MCF 10A (cell line): Measurements from ENCODE around the gene ADGRG6. TPM values are rescaled to one million over a fixed set of nuclear protein-coding genes. Genes with fewer than 3 reads are reported as not detected.

ENCODE experiments used
- BruUV-seq: library from RNA; stranded (reverse); fragments of 400-500 nt; replicated peaks from 2 replicates; lab custom pipeline; 2021; lab: Mats Ljungman, UMichigan
- CTCF ChIA-PET: fragments of 300-600 bp; sonication (Branson Sonifier 250); formaldehyde crosslinking; extraction: SDS; loops from one replicate; lab custom pipeline; 2021; ENCODE audit warnings: antibody characterized with exemption, inconsistent platforms; lab: Yijun Ruan, JAX
- POLR2A ChIA-PET: fragments of 300-600, 350-650 bp; sonication (Branson Sonifier 250); formaldehyde crosslinking; extraction: SDS; loops from one replicate; lab custom pipeline; 2020; ENCODE audit warnings: antibody characterized with exemption, inconsistent platforms; lab: Yijun Ruan, JAX
- DNase-seq: peaks from one replicate; pipeline ENCODE4 v3.0.0-alpha.2; 2018; ENCODE audit not compliant: unreplicated experiment
- H3K27ac Mint-ChIP-seq: one replicate; pipeline ENCODE4 v1.8.0; 2022; ENCODE audit warnings: mild to moderate bottlenecking, low read depth, mixed read lengths; ENCODE audit not compliant: unreplicated experiment
- H3K27me3 Mint-ChIP-seq: one replicate; pipeline ENCODE4 v1.8.0; 2022; ENCODE audit warnings: mixed read lengths; ENCODE audit not compliant: insufficient read depth, unreplicated experiment
- H3K36me3 Mint-ChIP-seq: one replicate; pipeline ENCODE4 v1.8.0; 2022; ENCODE audit warnings: mild to moderate bottlenecking, moderate library complexity, mixed read lengths; ENCODE audit not compliant: insufficient read depth, unreplicated experiment
- H3K4me1 Mint-ChIP-seq: one replicate; pipeline ENCODE4 v1.8.0; 2022; ENCODE audit warnings: mixed read lengths; ENCODE audit not compliant: insufficient read depth, unreplicated experiment
- H3K4me3 Mint-ChIP-seq: one replicate; pipeline ENCODE4 v1.8.0; 2022; ENCODE audit warnings: mild to moderate bottlenecking, moderate library complexity, mixed read lengths; ENCODE audit not compliant: unreplicated experiment
- H3K9me3 Mint-ChIP-seq: one replicate; pipeline ENCODE4 v1.8.0; 2022; ENCODE audit warnings: mixed read lengths; ENCODE audit not compliant: unreplicated experiment
- intact Hi-C: fragments of 100-400 bp; cut with micrococcal nuclease; formaldehyde crosslinking; loops from 2 replicates; pipeline ENCODE4 v1.14.1; 2022
- total RNA-seq: library from RNA; stranded (reverse); gene quantifications from 2 replicates; pipeline ENCODE4 v1.2.3, GENCODE V29; 2022
- TF ChIP-seq, protein P1 (sequence below): fragments of 200-600 bp; IDR thresholded peaks from one replicate; pipeline ENCODE4 v1.8.0; 2022; ENCODE audit warnings: antibody characterized with exemption, mild to moderate bottlenecking; ENCODE audit not compliant: unreplicated experiment

Gene ADGRG6
- total RNA-seq, 1 experiment from 2014 or later, result 44.2 TPM

DNA sequence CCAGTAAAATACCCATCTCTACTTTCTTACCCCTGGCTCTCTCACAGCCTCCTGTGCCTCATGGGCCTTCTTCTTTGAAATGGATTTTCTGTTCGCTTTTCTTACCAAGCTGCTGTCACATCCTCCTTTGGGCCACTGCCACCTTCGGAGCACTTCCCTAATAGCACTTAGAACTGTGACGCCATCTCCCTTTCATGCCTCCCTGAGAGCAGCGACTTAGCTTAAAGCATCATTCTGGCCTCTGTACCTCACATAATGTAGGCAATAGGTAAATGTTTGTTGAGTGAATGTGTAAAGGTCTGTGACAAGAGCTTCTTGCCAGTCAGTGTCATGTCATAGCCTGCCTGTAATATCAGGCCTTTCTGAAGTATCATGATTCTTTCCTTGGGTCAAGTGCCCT is 78.8 kb downstream of the ADGRG6 start:
- no peak overlapping the region for H3K4me3 Mint-ChIP-seq
- BruUV-seq, result no TSS peak
- POLR2A ChIA-PET, result interaction anchor here (0.8 to 1.3 kb wide), 3 partner anchors 75 to 234 kb away, joined by 3 to 6 read pairs (median 3); partner anchors contain the start of genes ADGRG6, NMBR and VTA1
- H3K27ac Mint-ChIP-seq, result no peak overlapping the region
- intact Hi-C loops, result no loop called here
- no peak for DNase-seq
- CTCF ChIA-PET, result interaction anchor here (0.9 to 3.4 kb wide), 3 partner anchors 79 to 234 kb away, joined by 3 to 12 read pairs (median 5); no protein-coding TSS in a partner anchor
- no peaks in the 10 kb centered on the region for H3K9me3 Mint-ChIP-seq
- no peaks in the 10 kb centered on the region for H3K27me3 Mint-ChIP-seq
- no peaks in the 10 kb centered on the region for H3K36me3 Mint-ChIP-seq
- peaks cover 31% of the 10 kb centered on the region for H3K4me1 Mint-ChIP-seq
- TF ChIP-seq, protein P1, sequence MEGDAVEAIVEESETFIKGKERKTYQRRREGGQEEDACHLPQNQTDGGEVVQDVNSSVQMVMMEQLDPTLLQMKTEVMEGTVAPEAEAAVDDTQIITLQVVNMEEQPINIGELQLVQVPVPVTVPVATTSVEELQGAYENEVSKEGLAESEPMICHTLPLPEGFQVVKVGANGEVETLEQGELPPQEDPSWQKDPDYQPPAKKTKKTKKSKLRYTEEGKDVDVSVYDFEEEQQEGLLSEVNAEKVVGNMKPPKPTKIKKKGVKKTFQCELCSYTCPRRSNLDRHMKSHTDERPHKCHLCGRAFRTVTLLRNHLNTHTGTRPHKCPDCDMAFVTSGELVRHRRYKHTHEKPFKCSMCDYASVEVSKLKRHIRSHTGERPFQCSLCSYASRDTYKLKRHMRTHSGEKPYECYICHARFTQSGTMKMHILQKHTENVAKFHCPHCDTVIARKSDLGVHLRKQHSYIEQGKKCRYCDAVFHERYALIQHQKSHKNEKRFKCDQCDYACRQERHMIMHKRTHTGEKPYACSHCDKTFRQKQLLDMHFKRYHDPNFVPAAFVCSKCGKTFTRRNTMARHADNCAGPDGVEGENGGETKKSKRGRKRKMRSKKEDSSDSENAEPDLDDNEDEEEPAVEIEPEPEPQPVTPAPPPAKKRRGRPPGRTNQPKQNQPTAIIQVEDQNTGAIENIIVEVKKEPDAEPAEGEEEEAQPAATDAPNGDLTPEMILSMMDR, result no peak

DNA sequence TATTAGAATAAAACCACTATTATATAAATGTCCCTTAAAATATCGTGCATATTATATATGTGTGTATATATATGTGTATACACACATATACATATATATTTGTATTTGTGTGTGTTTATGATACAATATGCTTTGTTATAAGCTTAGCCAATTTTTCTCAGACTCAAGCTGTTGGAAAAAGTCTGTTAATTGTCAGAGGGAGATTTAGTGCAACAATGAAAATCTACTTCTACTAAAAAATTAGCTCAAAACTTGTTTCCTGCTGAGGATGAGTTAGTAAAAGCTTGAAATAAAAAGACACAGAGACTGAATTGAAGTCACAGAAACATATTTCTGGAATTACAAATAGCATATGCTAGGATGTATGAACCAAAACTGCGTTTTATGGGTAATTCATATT is 79.4 kb downstream of the ADGRG6 start:
- BruUV-seq, result no TSS peak
- Mint-ChIP-seq H3K36me3 (no peaks in the 10 kb centered on the region), H3K4me1 (peaks cover 30% of the 10 kb centered on the region), H3K9me3 (no peaks in the 10 kb centered on the region), H3K27ac (no peak overlapping the region), H3K27me3 (no peaks in the 10 kb centered on the region), H3K4me3 (no peak overlapping the region)
- intact Hi-C loops, result no loop called here
- DNase-seq, result no peak
- TF ChIP-seq, protein P1, result no peak
- ChIA-PET POLR2A (interaction anchor here (0.5 to 1.3 kb wide), 3 partner anchors 75 to 567 kb away, joined by 3 to 6 read pairs (median 3); partner anchors contain the start of gene ADGRG6), CTCF (interaction anchor here (0.9 to 3.4 kb wide), 2 partner anchors 225 to 235 kb away, joined by 3 to 12 read pairs; no protein-coding TSS in a partner anchor)

DNA sequence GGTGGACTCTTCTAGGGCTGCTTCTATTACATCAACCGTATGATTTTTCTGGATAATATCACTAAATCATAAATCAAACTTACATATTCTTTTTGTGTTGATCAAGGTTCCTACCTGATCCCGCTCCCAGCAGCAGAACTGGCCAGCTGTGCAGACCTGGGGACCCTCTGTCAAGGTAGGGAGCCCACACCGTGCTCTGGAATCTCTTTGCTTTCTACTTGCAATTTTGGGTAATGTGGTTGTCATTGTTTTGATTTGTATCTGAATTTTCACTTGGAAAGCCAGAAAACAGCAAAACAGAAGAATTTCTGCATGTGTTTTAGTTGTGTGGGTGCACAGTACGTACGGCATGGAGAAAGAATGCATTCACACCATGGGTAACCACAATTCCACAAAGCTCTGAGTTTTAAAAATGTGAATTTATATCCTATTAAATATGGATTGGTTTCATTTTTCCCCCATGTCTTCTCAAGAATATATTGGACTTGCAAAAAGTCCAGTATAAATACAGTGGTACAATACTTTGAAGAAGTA is 80.1 kb downstream of the ADGRG6 start:
- no peak overlapping the region for H3K27ac Mint-ChIP-seq
- ChIA-PET POLR2A (interaction anchor here (0.6 to 1.3 kb wide), 2 partner anchors 21 to 76 kb away, joined by 3 read pairs; no protein-coding TSS in a partner anchor), CTCF (interaction anchor here (0.6 to 3.4 kb wide), 4 partner anchors 30 to 226 kb away, joined by 3 to 12 read pairs (median 4); no protein-coding TSS in a partner anchor)
- no peaks in the 10 kb centered on the region for H3K9me3 Mint-ChIP-seq
- H3K36me3 Mint-ChIP-seq, result no peaks in the 10 kb centered on the region
- intact Hi-C loops, result no loop called here
- H3K4me3 Mint-ChIP-seq, result no peak overlapping the region
- no peaks in the 10 kb centered on the region for H3K27me3 Mint-ChIP-seq
- DNase-seq, result no peak
- H3K4me1 Mint-ChIP-seq, result peaks cover 23% of the 10 kb centered on the region
- TF ChIP-seq, protein P1, result no peak
- no TSS peak for BruUV-seq

DNA sequence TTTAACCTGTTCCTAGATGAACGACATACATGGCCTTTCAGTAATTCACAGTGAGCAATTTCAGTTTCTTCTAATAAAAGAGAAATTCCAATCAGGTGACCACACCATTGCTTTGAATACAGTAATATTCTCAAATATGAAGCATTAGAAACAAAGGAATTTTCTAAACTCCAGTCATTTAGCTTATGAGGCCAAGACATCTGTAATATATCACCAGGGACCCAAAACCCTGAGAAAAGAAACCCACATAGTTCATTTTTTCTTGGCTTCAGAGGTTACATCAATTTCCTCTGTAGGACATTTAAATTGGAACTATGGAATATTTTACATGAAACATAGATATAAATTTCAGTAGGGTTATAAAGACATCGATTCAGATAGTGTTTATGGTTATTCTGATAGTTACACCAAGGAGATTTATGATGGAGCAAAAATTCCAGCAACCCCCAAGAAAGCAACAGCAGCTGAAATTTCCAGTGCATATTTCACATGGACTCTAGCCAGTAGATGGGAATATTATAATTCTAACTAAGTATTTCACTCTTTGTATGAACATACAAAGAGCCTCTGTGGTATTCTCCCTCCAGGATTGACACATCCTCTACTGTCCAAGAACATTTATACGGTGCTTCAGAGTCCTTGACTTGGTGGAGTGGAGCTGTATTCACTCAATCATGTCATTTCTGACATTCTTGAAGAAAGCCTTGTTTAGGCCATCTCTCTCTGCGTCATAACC is 82.9 kb downstream of the ADGRG6 start:
- TF ChIP-seq, protein P1, result no peak
- H3K9me3 Mint-ChIP-seq, result no peaks in the 10 kb centered on the region
- intact Hi-C loops, result no loop called here
- H3K4me3 Mint-ChIP-seq, result no peak overlapping the region
- H3K27me3 Mint-ChIP-seq, result no peaks in the 10 kb centered on the region
- POLR2A ChIA-PET, result interaction anchor here (1.0 kb wide), 1 partner anchor 237 kb away, joined by 3 read pairs; the partner anchor contains the start of genes NMBR and VTA1
- BruUV-seq, result no TSS peak
- H3K27ac Mint-ChIP-seq, result no peak overlapping the region
- no peaks in the 10 kb centered on the region for H3K4me1 Mint-ChIP-seq
- no peak for DNase-seq
- H3K36me3 Mint-ChIP-seq, result no peaks in the 10 kb centered on the region
- CTCF ChIA-PET, result no interaction called here
